Gastrocnemius medialis (tissue), 4 donors: Measurements from ENCODE around the gene AMN.

Source experiments
- CTCF ChIP-seq, 5 experiments: fragments of 450-650 bp in 3 of 5; fragments of 200-600 bp in 2 of 5; sonication (generic) in 2 of 5; IDR thresholded peaks in 4 of 5; conservative IDR thresholded peaks in 1 of 5; 1 replicate in 4 of 5; 2 replicates in 1 of 5; pipeline ENCODE4 v1.5.1; 2016 to 2019; ENCODE audit warnings: antibody characterized with exemption in 5 of 5, mild to moderate bottlenecking in 3 of 5, moderate library complexity in 3 of 5
- POLR2A ChIP-seq, 2 donors: fragments of 450-650 bp; IDR thresholded peaks; one replicate each; pipeline ENCODE4 v1.6.1; 2017; ENCODE audit warnings: antibody characterized with exemption in 2 of 2, mild to moderate bottlenecking in 2 of 2, moderate library complexity in 2 of 2

GRCh38 chr14:102900631-102901571 is 21.6 kb upstream of the AMN start:
- no peak for TF ChIP-seq CTCF (IDR thresholded peaks at IDR 0.05 in 4 of 5, conservative IDR thresholded peaks at IDR 0.05 in 1 of 5)
- TF ChIP-seq POLR2A (IDR thresholded peaks at IDR 0.05), result no peak
